Fibroblast of lung (primary cell): ENCODE results near the gene CYP2J2. TPM values are rescaled to one million over a fixed set of nuclear protein-coding genes. Genes with fewer than 3 reads are reported as not detected.
A peak's percentile ranks its signal among the peaks of the same experiment; 100 is the strongest.
"Not testable (repeated sequence)": the region's sequence is repeated elsewhere in the genome, so short reads cannot be mapped to it uniquely, and the experiment has no call there.

ENCODE experiments used
- DNase-seq, 2 donors: peaks; one replicate each; pipeline versions ENCODE4 v3.0.0 to v3.0.0-alpha.2; 2010; ENCODE audit warnings: low read depth in 2 of 2
- H2AFZ ChIP-seq: 2 replicates; pipeline ENCODE4 v1.5.1; 2012; ENCODE audit warnings: low read length, control low read depth, inconsistent platforms
- H3K27ac ChIP-seq: 2 replicates; pipeline ENCODE4 v1.5.1; 2011; ENCODE audit warnings: low read length, control low read depth; ENCODE audit not compliant: insufficient read depth
- H3K27me3 ChIP-seq: 2 replicates; pipeline ENCODE4 v1.5.1; 2011; ENCODE audit warnings: mild to moderate bottlenecking, low read length; ENCODE audit not compliant: control insufficient read depth, insufficient read depth
- H3K36me3 ChIP-seq: 2 replicates; pipeline ENCODE4 v1.5.1; 2011; ENCODE audit warnings: low read length; ENCODE audit not compliant: control insufficient read depth, insufficient read depth
- H3K4me1 ChIP-seq: 2 replicates; pipeline ENCODE4 v1.5.1; 2011; ENCODE audit warnings: low read length; ENCODE audit not compliant: control insufficient read depth, insufficient read depth; ENCODE audit errors: extremely low read depth
- H3K4me2 ChIP-seq: 2 replicates; pipeline ENCODE4 v1.5.1; 2011; ENCODE audit warnings: low read length, control low read depth; ENCODE audit not compliant: insufficient read depth; ENCODE audit errors: extremely low read depth
- H3K4me3 ChIP-seq, 4 experiments: fragments of 200-600 bp in 1 of 4; sonication (generic) in 1 of 4; replicated peaks in 1 of 4; 2 replicates each; pipeline ENCODE4 v1.5.1; 2011 to 2016; ENCODE audit warnings: low read length in 4 of 4, low read depth in 3 of 4, mild to moderate bottlenecking in 3 of 4, control low read depth in 2 of 4, inconsistent platforms in 1 of 4, mixed read lengths in 1 of 4; ENCODE audit not compliant: insufficient read depth in 1 of 4; ENCODE audit errors: control extremely low read depth in 1 of 4
- H3K79me2 ChIP-seq: 2 replicates; pipeline ENCODE4 v1.5.1; 2012; ENCODE audit warnings: mild to moderate bottlenecking, low read length, inconsistent platforms; ENCODE audit not compliant: control insufficient read depth, insufficient read depth
- H3K9ac ChIP-seq: 2 replicates; pipeline ENCODE4 v1.5.1; 2011; ENCODE audit warnings: mild to moderate bottlenecking, low read length, control low read depth; ENCODE audit not compliant: insufficient read depth
- H3K9me3 ChIP-seq: 2 replicates; pipeline ENCODE4 v1.5.1; 2012; ENCODE audit warnings: low read depth, low read length; ENCODE audit not compliant: control insufficient read depth, insufficient read depth
- H4K20me1 ChIP-seq: 2 replicates; pipeline ENCODE4 v1.5.1; 2011; ENCODE audit warnings: low read length; ENCODE audit not compliant: control insufficient read depth, insufficient read depth; ENCODE audit errors: extremely low read depth
- CTCF ChIP-seq, 2 donors: IDR thresholded peaks in 1 of 2; conservative IDR thresholded peaks in 1 of 2; 1 replicate in 1 of 2; 2 replicates in 1 of 2; pipeline ENCODE4 v1.5.1; 2011 to 2012; ENCODE audit warnings: low read length in 2 of 2, control low read depth in 1 of 2, inconsistent platforms in 1 of 2, low read depth in 1 of 2, mild to moderate bottlenecking in 1 of 2
- EZH2 ChIP-seq: IDR thresholded peaks from 2 replicates; pipeline ENCODE4 v1.5.1; 2012; ENCODE audit warnings: low read length, control low read depth, mild to moderate bottlenecking; ENCODE audit errors: missing control alignments
- polyA plus RNA-seq, 2 donors: library from polyadenylated mRNA; depleted of rRNA in 1 of 2; stranded (reverse) in 1 of 2; unstranded in 1 of 2; fragments of >200 nt; gene quantifications; 2 replicates each; pipeline ENCODE4 v1.2.1, GENCODE V29; 2011 to 2012; ENCODE audit warnings: missing spikeins in 1 of 2
- total RNA-seq: library from RNA; depleted of rRNA; stranded (reverse); fragments of >200 nt; gene quantifications from 2 replicates; pipeline ENCODE4 v1.2.1, GENCODE V29; 2014

CYP2J2 gene
- total and polyA plus RNA-seq, 2 donors (not counting 1 experiment from before 2014, with no cell fraction given) = 0.03 to 0.17 TPM

DNA sequence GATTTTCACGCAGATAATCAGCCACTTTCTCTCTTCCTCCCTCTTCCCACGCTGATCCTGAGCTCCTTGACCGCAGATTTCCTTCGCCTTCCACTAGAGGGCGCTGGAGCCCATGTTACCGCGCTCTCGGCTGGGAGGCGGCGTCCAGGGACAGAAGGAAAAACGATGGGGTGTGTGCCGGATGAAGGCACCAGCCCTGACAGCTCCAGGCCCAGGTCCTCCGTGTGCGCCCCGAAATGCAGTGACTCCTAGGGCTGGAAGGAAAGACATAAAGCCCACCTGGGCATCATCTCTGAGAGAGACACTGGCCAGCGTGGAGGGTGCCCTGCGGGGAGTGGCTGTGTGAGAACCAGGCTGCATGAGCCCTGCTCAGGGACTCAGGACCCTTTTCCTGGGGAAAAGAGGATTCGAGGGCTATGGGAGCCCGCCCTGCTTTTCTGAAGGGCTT lies 44.9 kb upstream of the CYP2J2 start:
- Histone ChIP-seq H3K36me3 (no peaks in the 10 kb centered on the region), H3K9me3 (no peaks in the 10 kb centered on the region), H3K4me1 (no peaks in the 10 kb centered on the region), H3K4me3 (peak overlapping the region in 2 of 4 experiments; percentile 16 to 23), H3K27me3 (peaks cover 2% of the 10 kb centered on the region), H3K27ac (peak overlapping the region; percentile 45), H3K79me2 (no peaks in the 10 kb centered on the region), H3K4me2 (peak overlapping the region; percentile 70), H2AFZ (peak overlapping the region; percentile 72), H4K20me1 (no peaks in the 10 kb centered on the region), H3K9ac (no peak overlapping the region)
- TF ChIP-seq CTCF (conservative IDR thresholded peaks at IDR 0.05 in 1 of 2, IDR thresholded peaks at IDR 0.05 in 1 of 2; ENCODE audit: low read depth in 1 of 2, low read length in 2 of 2) = peak; percentile 78 to 93
- no peak for TF ChIP-seq EZH2
- DNase-seq = peak; percentile 43 to 69

GRCh38 chr1:59969542-59970175 lies 43.1 kb upstream of the CYP2J2 start:
- not testable (repeated sequence) for H3K27me3 ChIP-seq, H3K4me3 ChIP-seq, H3K4me2 ChIP-seq, H2AFZ ChIP-seq, H3K79me2 ChIP-seq, H3K36me3 ChIP-seq, H3K4me1 ChIP-seq, H4K20me1 ChIP-seq, H3K9ac ChIP-seq, DNase-seq, H3K9me3 ChIP-seq, H3K27ac ChIP-seq

DNA sequence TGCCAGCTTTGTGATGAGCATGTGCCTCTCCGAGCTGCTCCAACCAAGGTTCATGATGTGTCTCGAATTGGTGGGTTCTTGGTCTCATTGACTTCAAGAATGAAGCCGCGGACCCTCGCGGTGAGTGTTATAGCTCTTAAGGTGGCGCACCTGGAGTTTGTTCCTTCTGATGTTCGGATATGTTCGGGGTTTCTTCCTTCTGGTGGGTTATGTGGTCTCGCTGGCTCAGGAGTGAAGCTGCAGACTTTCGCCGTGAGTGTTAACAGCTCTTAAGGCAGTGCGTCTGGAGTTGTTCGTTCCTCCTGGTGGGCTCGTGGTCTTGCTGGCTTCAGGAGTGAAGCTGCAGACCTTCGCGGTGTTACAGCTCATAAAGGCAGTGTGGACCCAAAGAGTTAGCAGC lies 42.2 kb upstream of the CYP2J2 start:
- not testable (repeated sequence) for H3K4me3 ChIP-seq, DNase-seq, H3K36me3 ChIP-seq, H2AFZ ChIP-seq, H3K27me3 ChIP-seq, H3K9me3 ChIP-seq, H3K27ac ChIP-seq, H3K9ac ChIP-seq, H3K4me2 ChIP-seq, H3K79me2 ChIP-seq, H3K4me1 ChIP-seq, H4K20me1 ChIP-seq

DNA sequence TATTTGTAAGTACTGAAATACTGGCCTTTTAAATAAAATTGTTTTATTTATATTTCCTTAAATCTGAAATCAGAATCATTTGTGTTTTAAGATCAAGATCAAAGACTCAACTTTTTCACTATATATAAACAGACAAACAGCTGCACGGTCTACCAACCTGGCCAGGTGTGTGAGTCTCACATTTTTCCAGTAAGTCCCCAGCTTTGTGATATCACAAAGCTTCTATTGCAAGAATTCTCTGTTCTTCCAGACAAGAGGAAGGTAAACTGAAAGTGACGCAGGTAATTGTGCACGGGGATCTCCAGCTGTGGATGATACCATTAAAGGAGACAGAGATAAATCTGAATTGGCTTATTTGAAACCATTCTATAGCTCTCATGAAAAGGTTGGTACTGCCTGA lies 41.2 kb upstream of the CYP2J2 start:
- no peak overlapping the region for H2AFZ ChIP-seq
- no peaks in the 10 kb centered on the region for H3K4me1 ChIP-seq
- no peaks in the 10 kb centered on the region for H3K27me3 ChIP-seq
- H3K4me2 ChIP-seq = no peak overlapping the region
- H3K4me3 ChIP-seq = no peak overlapping the region
- DNase-seq = no peak
- no peaks in the 10 kb centered on the region for H3K9me3 ChIP-seq
- no peak overlapping the region for H3K27ac ChIP-seq
- H3K79me2 ChIP-seq = no peaks in the 10 kb centered on the region
- H3K9ac ChIP-seq = no peak overlapping the region
- TF ChIP-seq CTCF (conservative IDR thresholded peaks at IDR 0.05 in 1 of 2, IDR thresholded peaks at IDR 0.05 in 1 of 2; ENCODE audit: low read depth in 1 of 2, low read length in 2 of 2) (no peak), EZH2 (no peak)
- H4K20me1 ChIP-seq = no peaks in the 10 kb centered on the region
- H3K36me3 ChIP-seq = no peaks in the 10 kb centered on the region
